Activated CD4-positive, alpha-beta T cell treated with anti-CD3 and anti-CD28 coated beads, Interleukin-2, amount 50 U/mL, for 4 hours (primary cell): ENCODE data around the gene GRPEL1.

ENCODE experiments used
- DNase-seq, 2 experiments: peaks; one replicate each; pipeline ENCODE4 v3.0.0-alpha.2; 2020

GRPEL1 gene

DNA sequence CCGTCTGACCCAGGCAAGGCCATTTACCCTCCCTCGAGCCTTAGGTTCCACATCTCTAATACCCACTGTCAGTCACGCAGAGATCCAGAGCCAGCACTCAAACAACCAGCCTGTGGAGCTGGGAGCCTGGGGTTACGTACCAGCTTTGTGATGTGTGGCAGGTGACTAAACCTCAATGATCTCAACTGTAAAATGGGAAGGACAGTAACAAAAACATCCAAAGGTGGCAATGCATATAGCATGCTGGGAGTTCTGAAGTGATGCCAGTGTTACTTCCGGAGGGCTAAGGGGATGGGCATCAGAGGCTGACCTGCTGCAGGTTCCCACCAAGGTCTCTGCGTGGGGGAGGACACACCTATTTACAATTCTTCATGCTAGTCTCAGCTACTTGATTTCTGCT, 6.0 kb downstream of the GRPEL1 start:
- no peak for DNase-seq

GRCh38 chr4:7060346-7061150, 7.3 kb downstream of the GRPEL1 start:
- no peak for DNase-seq

- no peak for DNase-seq
Observed at GRCh38 chr4:7059662-7060061, 8.2 kb downstream of the GRPEL1 start.

DNA sequence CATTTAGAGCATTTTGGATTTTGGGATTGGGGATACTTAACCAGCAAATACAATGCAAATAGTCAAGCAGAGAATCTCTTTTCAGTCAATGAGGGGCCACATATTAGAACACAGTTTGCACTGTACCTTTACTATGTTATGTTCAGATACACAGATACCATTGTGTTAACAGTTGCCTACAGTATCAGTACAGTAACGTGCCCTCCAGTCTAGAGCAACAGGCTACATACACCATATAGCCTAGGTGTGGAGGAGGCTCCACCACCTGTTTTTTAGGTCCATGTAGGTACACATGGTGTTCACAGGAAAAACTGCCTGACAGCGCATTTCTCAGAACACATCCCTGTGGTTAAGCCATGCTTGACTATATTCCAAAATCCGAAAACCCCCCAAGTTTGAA, 9.1 kb downstream of the GRPEL1 start:
- DNase-seq, result no peak

- no peak for DNase-seq
Observed at GRCh38 chr4:7055990-7056325, 11.9 kb downstream of the GRPEL1 start.

DNA sequence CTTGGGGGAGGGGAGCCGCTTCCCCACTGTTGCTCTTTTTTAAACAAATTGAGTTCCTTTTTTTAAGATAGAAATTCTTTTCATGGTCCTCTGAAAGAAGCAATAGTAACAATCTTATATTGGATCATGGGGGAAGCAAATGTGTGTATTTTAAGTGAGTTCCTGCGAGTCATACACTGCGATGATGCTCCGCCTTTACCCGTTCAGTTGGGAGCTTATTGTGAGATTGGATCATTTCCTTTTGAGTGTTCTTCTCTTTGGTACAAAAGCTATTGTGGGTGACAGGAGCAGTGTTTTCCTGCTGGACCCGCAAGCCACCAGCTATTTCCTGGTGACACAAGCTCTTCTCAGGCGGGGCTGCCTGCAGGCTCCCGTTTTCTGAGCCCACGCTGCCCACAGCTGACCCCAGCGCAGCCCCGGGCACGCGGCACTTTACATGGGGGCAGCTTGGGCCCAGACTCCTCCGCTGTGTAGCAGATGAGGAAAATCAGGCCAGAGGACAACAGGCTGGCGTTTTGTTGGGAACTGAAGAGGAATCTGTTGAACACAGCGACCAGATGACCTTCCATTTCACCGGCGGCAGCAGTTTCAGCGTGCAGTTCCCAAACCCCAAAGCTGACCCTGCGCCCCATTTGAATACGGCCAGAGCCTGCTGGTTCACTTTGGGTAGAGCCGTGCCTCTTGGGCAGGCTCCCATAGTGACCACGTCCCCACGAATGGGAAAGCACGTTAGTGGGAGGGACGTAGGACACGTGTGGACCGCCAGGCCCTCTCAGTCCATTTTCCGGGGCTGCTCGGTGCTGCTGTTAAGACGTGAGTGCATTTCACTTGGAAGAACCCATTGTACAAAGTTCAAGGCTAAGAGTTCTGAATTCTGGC, 12.5 kb downstream of the GRPEL1 start:
- no peak for DNase-seq

- DNase-seq, result no peak
Observed at GRCh38 chr4:7054106-7054880, 13.6 kb downstream of the GRPEL1 start.

DNA sequence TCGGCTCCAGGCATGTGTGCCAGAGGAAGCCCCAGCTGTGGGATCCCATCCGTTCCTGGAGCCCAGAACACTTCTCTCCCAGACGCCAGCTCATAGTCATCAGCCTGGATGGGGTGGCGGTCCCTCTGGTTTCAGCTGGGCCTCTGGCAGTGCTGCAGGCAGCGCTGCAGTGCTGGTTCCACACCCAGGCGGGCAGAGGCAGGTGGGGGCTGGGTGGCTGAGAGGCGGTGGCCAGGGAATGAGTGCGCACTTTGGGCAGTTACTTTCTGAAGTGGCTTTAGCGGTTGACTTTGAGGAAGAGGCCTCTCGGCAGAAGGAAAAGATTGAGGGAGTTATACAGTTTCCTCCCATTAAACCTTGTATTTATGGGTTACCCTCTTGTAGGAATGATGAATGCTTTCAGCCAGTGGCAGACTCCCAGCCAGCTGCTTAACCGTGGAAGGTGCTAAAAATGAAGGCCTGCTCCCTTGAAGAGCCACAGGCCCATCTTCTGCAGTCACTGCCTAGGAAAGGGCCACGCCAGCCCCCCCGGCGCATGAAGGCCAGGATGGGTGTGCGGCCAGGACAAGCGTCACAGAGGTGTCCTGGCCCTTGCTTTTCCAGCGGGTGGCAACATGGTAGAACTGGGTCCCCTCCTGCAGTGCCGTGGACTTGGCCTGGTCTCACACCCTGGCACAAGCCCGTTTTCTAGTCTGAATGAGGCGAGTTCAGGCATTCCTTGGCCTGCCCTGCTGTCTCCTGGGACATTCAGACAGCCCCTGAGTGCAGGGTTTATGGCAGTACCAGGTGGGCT, 14.7 kb downstream of the GRPEL1 start:
- DNase-seq, result no peak

- no peak for DNase-seq
Observed at GRCh38 chr4:7052313-7052712, 15.6 kb downstream of the GRPEL1 start.

- DNase-seq, result no peak
Observed at GRCh38 chr4:7051905-7052304, 16.0 kb downstream of the GRPEL1 start.

- no peak for DNase-seq
Observed at GRCh38 chr4:7051144-7051495, 16.7 kb downstream of the GRPEL1 start.

- no peak for DNase-seq
Observed at GRCh38 chr4:7050481-7051143, 17.3 kb downstream of the GRPEL1 start.

GRCh38 chr4:7049739-7050138, 18.1 kb downstream of the GRPEL1 start:
- no peak for DNase-seq

- no peak for DNase-seq
Observed at GRCh38 chr4:7049295-7049694, 18.6 kb downstream of the GRPEL1 start.

DNA sequence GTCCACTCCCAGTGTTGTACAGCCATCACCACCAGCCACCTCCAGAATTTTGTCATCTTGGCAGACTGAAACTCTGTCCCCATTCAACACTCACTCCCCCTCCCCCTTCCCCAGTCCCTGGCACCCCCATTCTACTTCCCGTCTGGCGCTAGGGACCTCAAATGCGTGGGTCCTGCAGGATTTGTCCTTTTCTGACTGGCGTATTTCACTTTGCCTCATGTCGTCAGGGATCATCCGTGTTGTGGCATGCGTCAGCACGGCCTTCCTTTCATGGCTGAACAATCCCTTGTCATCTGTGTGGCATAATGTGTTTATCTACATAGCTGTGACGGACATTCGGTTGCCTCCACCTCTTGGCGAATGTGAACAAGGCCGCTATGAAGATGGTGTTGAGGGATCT, 19.2 kb downstream of the GRPEL1 start:
- no peak for DNase-seq

DNA sequence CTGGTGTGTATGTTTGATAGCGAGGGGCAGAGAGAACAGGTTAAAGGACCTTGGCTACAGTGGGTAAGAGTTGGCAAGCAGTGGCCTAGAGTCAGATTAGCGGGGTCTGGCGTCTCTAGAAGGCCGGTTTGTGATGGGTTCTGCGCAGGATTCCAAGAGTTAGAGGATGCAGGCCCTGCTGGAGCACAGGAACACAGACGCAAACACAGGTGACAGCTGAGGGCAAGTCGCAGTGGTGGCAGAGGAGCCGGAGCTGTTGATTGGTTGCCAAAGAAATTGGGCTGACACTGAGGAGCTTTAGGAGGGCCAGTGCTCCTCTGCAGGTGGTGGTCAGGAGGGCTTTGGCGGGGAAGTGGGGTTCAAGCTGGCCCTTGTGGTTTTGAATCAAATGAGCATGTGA, 20.9 kb downstream of the GRPEL1 start:
- DNase-seq, result no peak

- no peak for DNase-seq
Observed at GRCh38 chr4:7045961-7046921, 21.6 kb downstream of the GRPEL1 start.

- no peak for DNase-seq
Observed at GRCh38 chr4:7045553-7045952, 22.3 kb downstream of the GRPEL1 start.

DNA sequence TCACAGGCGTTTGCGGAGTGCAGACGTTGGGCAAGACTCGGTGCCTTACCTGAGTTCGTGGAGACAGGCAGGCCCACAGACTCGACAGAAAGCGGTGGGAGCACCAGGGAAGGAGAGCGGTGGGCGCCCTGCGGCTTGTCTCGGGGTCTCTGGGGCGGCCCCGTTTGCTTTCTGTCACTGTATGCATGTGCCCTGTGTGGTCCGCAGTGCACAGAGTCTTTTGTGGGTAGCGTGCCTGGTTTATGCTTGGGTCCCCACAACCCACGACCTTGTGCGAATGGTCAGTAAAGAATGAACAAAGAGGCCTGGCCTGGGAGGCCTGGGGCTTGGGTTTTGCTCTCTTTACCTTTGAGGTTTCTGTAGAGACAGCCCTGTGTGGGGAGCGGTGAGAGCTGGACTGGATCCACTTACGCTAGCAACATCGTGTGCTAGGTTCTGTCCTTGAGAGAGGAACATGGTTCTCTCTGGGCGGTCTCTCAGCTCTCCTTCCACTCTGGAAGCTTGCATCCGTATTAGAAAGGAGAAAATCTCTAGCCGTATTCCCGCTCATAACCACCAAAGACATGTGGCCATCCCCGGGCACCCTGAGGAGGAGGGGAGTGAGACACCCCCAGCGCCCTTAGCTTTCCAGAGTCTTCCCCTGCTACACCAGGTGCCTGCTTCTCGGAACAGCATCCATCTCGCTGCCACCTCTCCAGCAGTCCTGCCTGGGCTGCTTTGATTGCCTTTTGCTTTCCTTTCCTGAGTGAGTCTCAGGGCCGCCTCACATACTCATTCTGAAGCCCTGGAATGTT, 23.5 kb downstream of the GRPEL1 start:
- no peak for DNase-seq
